ENCODE results near the gene UNC13C. TPM values are rescaled to one million over a fixed set of nuclear protein-coding genes. Genes with fewer than 3 reads are reported as not detected.

Gene UNC13C
- total RNA-seq, 1 experiment from 2014 or later: not detected

DNA sequence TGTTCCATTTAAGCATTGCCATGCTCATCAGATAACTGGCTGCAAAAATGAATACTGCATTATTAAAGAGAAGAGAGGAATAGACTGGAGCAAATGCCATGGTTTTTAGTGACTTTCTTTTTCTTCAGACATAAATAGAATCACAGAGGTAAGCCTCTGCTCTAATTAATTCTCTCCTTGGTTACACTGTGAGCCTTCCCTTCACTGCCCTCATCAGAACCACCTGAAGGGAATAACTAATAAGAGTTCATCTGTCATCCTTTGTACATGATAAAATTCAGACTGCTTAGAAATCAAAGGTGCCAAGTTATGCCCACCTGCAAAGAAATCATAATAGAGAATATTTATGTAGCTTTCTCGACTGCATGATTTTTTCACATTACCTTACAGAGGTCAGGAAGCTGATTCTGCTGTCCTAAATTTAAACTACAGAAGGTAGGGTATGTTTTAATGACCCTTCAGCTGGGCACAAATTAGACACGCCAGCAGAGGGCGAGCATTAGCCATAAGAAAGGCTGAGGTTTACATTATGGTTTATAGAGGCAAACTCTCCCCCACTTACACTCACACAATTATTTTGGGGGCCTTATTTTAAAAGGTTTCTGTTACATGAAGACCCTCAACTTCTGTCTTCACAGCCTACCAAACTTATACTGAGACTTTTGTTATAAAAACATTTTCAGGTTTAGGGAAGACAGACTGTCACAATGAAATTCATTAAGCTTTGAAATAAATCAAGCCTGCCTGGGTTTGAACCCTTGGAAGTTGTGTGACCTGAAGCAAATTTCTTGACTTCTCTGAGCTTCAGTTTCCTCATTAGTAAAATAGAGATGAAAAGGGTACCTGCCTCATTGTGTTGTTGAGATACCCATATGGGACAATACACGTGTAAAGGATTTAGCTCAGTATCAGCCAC, 15.3 kb upstream of the UNC13C start:
- ChIA-PET CTCF (interaction anchor here (1.3 kb wide), 1 partner anchor 1205 kb away, joined by 4 read pairs; no protein-coding TSS in a partner anchor), RAD21 (ENCODE audit: low non-redundant PET in 1 of 2, low total read pairs in 2 of 2, uncharacterized antibody in 2 of 2, unreplicated experiment in 2 of 2) (no interaction called here), POLR2A (no interaction called here)
- TF ChIP-seq EZH2 (IDR thresholded peaks at IDR 0.05) (no peak), TCF7L2 (IDR thresholded peaks at IDR 0.05; ENCODE audit: borderline replicate concordance, extremely low read depth, insufficient read depth, insufficient read length) (no peak), ZNF274 (IDR thresholded peaks at IDR 0.05; ENCODE audit: low read depth, low read length) (no peak), YY1 (IDR thresholded peaks at IDR 0.05; ENCODE audit: extremely low read depth, insufficient replicate concordance, low read depth, low read length) (no peak), JUND (IDR thresholded peaks at IDR 0.05) (no peak), RAD21 (IDR thresholded peaks at IDR 0.05; ENCODE audit: low read depth) (peak; percentile 19; the same call in 1 of the 2 replicates), MAX (IDR thresholded peaks at IDR 0.05) (no peak), ATF3 (IDR thresholded peaks at IDR 0.05) (no peak), EZH2phosphoT487 (IDR thresholded peaks at IDR 0.05; ENCODE audit: borderline replicate concordance) (no peak), ZBTB33 (IDR thresholded peaks at IDR 0.05; ENCODE audit: extremely low read depth, insufficient replicate concordance, low read length) (no peak), CBX3 (IDR thresholded peaks at IDR 0.05; ENCODE audit: low read depth) (no peak), SRF (IDR thresholded peaks at IDR 0.05; ENCODE audit: low read depth) (no peak)
- TF ChIP-seq, protein P1, sequence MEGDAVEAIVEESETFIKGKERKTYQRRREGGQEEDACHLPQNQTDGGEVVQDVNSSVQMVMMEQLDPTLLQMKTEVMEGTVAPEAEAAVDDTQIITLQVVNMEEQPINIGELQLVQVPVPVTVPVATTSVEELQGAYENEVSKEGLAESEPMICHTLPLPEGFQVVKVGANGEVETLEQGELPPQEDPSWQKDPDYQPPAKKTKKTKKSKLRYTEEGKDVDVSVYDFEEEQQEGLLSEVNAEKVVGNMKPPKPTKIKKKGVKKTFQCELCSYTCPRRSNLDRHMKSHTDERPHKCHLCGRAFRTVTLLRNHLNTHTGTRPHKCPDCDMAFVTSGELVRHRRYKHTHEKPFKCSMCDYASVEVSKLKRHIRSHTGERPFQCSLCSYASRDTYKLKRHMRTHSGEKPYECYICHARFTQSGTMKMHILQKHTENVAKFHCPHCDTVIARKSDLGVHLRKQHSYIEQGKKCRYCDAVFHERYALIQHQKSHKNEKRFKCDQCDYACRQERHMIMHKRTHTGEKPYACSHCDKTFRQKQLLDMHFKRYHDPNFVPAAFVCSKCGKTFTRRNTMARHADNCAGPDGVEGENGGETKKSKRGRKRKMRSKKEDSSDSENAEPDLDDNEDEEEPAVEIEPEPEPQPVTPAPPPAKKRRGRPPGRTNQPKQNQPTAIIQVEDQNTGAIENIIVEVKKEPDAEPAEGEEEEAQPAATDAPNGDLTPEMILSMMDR (IDR thresholded peaks at IDR 0.05 in 2 of 3, conservative IDR thresholded peaks at IDR 0.05 in 1 of 3; ENCODE audit: borderline replicate concordance in 1 of 3, insufficient read depth in 1 of 3, low read depth in 2 of 3, low read length in 2 of 3): peak in 2 of 3 experiments; percentile 18 to 42; a peak in 3 of 6 replicates
- Histone ChIP-seq H4K20me1 (ENCODE audit: insufficient read depth) (no peaks in the 10 kb centered on the region), H3K4me1 (ENCODE audit: control insufficient read depth in 1 of 2, insufficient read depth in 2 of 2, low read length in 2 of 2) (no peaks in the 10 kb centered on the region), H3K4me2 (ENCODE audit: low read length) (no peak overlapping the region), H3K79me2 (ENCODE audit: insufficient read depth, low read length) (no peaks in the 10 kb centered on the region), H3K9me2 (ENCODE audit: insufficient read depth) (no peaks in the 10 kb centered on the region), H2AFZ (ENCODE audit: low read depth, low read length, poor library complexity, severe bottlenecking) (no peak overlapping the region), H3K27ac (ENCODE audit: low read depth, low read length) (no peak overlapping the region), H3K4me3 (replicated peaks in 1 of 2; ENCODE audit: low read depth in 1 of 2, low read length in 2 of 2) (no peak overlapping the region), H3K9me3 (ENCODE audit: control insufficient read depth in 1 of 2, insufficient read depth in 1 of 2, low read depth in 1 of 2, low read length in 2 of 2) (peaks cover 0 to 8% of the 10 kb centered on the region in 2 experiments; a peak in 1 of 4 replicates), H3K36me3 (ENCODE audit: control insufficient read depth in 1 of 2, insufficient read depth in 2 of 2, low read length in 2 of 2) (no peaks in the 10 kb centered on the region), H3K27me3 (ENCODE audit: insufficient read depth, low read length) (no peaks in the 10 kb centered on the region), H3K9ac (ENCODE audit: low read length) (no peak overlapping the region)
- DNase-seq (ENCODE audit: low read depth, low spot score) (no peak), ATAC-seq (no peak)
- intact Hi-C loops (cut with micrococcal nuclease): loop anchor here (5.0 kb wide), 2 partner anchors 1144 to 1204 kb away; no protein-coding TSS in a partner anchor
- no TSS peak for BruUV-seq (replicated peaks)

Measured in HCT116 (cell line).